HepG2 (cell line): ENCODE results near the gene PPP2R5D. TPM values are rescaled to one million over a fixed set of nuclear protein-coding genes. Genes with fewer than 3 reads are reported as not detected.

Source experiments
- EED ChIP-seq: sonication (generic); formaldehyde crosslinking; IDR thresholded peaks from 2 replicates; pipeline ENCODE4 v1.5.0; 2020; ENCODE audit warnings: mild to moderate bottlenecking, missing genetic modification reagents
- FOXA1 ChIP-seq, 2 experiments: fragments of 450-650 bp in 1 of 2; sonication (generic) in 1 of 2; formaldehyde crosslinking in 1 of 2; IDR thresholded peaks; 2 replicates each; pipeline versions ENCODE4 v1.4.0 to v1.6.1; 2016 to 2020; ENCODE audit warnings: missing genetic modification reagents in 1 of 2
- MXD3 ChIP-seq: IDR thresholded peaks from 2 replicates; pipeline ENCODE4 v1.6.1; 2016; ENCODE audit warnings: mild to moderate bottlenecking, missing biosample characterization, missing genetic modification reagents
- POLR2AphosphoS2 ChIP-seq: IDR thresholded peaks from 2 replicates; pipeline ENCODE4 v1.6.1; 2011; ENCODE audit warnings: low read depth, low read length, improper control_type of control experiment
- RNF2 ChIP-seq: fragments of 450-650 bp; conservative IDR thresholded peaks from 2 replicates; pipeline ENCODE4 v1.6.1; 2016; ENCODE audit warnings: low read depth
- SPEN ChIP-seq: sonication (generic); formaldehyde crosslinking; IDR thresholded peaks from 2 replicates; pipeline ENCODE4 v1.5.1; 2020; ENCODE audit warnings: low read depth, mild to moderate bottlenecking, missing genetic modification reagents
- TFAP4 ChIP-seq: sonication (generic); IDR thresholded peaks from 2 replicates; pipeline ENCODE4 v1.6.1; 2016; ENCODE audit warnings: low read depth, borderline replicate concordance
- ZNF142 ChIP-seq: sonication (generic); formaldehyde crosslinking; IDR thresholded peaks from 2 replicates; pipeline ENCODE4 v1.4.0; 2020; ENCODE audit warnings: missing genetic modification reagents
- ZNF256 ChIP-seq: sonication (generic); formaldehyde crosslinking; conservative IDR thresholded peaks from 2 replicates; pipeline ENCODE4 v1.4.0; 2020; ENCODE audit warnings: missing genetic modification reagents
- ZNF704 ChIP-seq: sonication (generic); formaldehyde crosslinking; IDR thresholded peaks from 2 replicates; pipeline ENCODE4 v1.8.1; 2023; ENCODE audit warnings: mild to moderate bottlenecking, inconsistent platforms, moderate library complexity, missing genetic modification reagents, borderline replicate concordance
- ZNF737 ChIP-seq: sonication (generic); formaldehyde crosslinking; IDR thresholded peaks from 2 replicates; pipeline ENCODE4 v1.5.0; 2020; ENCODE audit warnings: missing genetic modification reagents, mild to moderate bottlenecking, borderline replicate concordance
- ZNF800 ChIP-seq: sonication (generic); formaldehyde crosslinking; IDR thresholded peaks from 2 replicates; pipeline ENCODE4 v1.4.0; 2020; ENCODE audit warnings: missing genetic modification reagents
- polyA plus RNA-seq, 8 experiments: library from polyadenylated mRNA; depleted of rRNA in 3 of 8; stranded (reverse) in 7 of 8; unstranded in 1 of 8; fragments of >200 nt; fragmentation: Illumina TruSeq in 4 of 8; extraction: Trizol in 4 of 8; gene quantifications; 2 replicates each; pipeline versions ENCODE4 v1.2.1 to v1.2.3, GENCODE V29; 2011 to 2016; ENCODE audit warnings: low read depth in 4 of 8, missing spikeins in 1 of 8, mixed read lengths in 1 of 8; ENCODE audit not compliant: insufficient read depth in 1 of 8
- total RNA-seq, 5 experiments: library from RNA; depleted of rRNA; stranded (reverse); fragments of >200 nt; fragmentation: Illumina TruSeq; extraction: Trizol; gene quantifications; 2 replicates each; pipeline ENCODE4 v1.2.3, GENCODE V29; 2016; ENCODE audit warnings: low read depth in 1 of 5

PPP2R5D gene
- total and polyA plus RNA-seq, 2 of the 13 experiments (the other 11 are each of a cell fraction or from before 2014, with no cell fraction given) = 53.7 to 60.4 TPM

GRCh38 chr6:43021270-43022047 is 37.1 kb downstream of the PPP2R5D start, which contains the start of gene RRP36 (continued):
- TF ChIP-seq FOXA1 (IDR thresholded peaks at IDR 0.05) (no peak), FOXA1 (CRISPR knock-in tag; IDR thresholded peaks at IDR 0.05) (no peak), RNF2 (no peak; the same call in 1 of the 2 replicates), ZNF142 (peak; percentile 47; the same call in 1 of the 2 replicates), EED (no peak), MXD3 (CRISPR knock-in tag) (no peak), ZNF704 (CRISPR knock-in tag) (no peak), ZNF800 (CRISPR knock-in tag) (no peak), TFAP4 (peak; percentile 88; the same call in 1 of the 2 replicates), SPEN (CRISPR knock-in tag) (peak; percentile 88), ZNF737 (CRISPR knock-in tag) (no peak), ZNF256 (CRISPR knock-in tag) (0 out of 2 replicates have a peak, but pooled peaks have one; percentile 73), POLR2AphosphoS2 (no peak)
